Breast epithelium (tissue), 4 donors: ENCODE measurements around the gene PTPRG. TPM values are rescaled to one million over a fixed set of nuclear protein-coding genes. Genes with fewer than 3 reads are reported as not detected.

Source experiments
- DNase-seq, 2 donors: peaks; one replicate each; pipeline ENCODE4 v3.0.0-alpha.2; 2019; ENCODE audit warnings: low spot score in 2 of 2
- H3K27ac ChIP-seq, 2 donors: fragments of 200-600 bp; sonication (generic) in 1 of 2; one replicate each; pipeline ENCODE4 v1.5.1; 2016 to 2019; ENCODE audit warnings: mild to moderate bottlenecking in 1 of 2
- H3K27me3 ChIP-seq, 2 donors: fragments of 200-600 bp; sonication (generic) in 1 of 2; one replicate each; pipeline versions ENCODE4 v1.5.1 to v1.6.0; 2017 to 2019; ENCODE audit warnings: control low read depth in 1 of 2, mild to moderate bottlenecking in 1 of 2
- H3K36me3 ChIP-seq: fragments of 200-600 bp; one replicate; pipeline ENCODE4 v1.5.1; 2019
- H3K4me1 ChIP-seq, 2 donors: fragments of 200-600 bp; sonication (generic); one replicate each; pipeline ENCODE4 v1.5.1; 2016 to 2019; ENCODE audit warnings: control low read depth in 1 of 2
- H3K4me3 ChIP-seq, 3 donors: fragments of 200-600 bp; sonication (generic); 1 replicate in 2 of 3; 2 replicates in 1 of 3; pipeline ENCODE4 v1.5.1; 2016 to 2019; ENCODE audit warnings: mild to moderate bottlenecking in 3 of 3, moderate library complexity in 2 of 3
- H3K9me3 ChIP-seq, 2 donors: fragments of 200-600 bp; sonication (generic) in 1 of 2; one replicate each; pipeline ENCODE4 v1.5.1; 2016 to 2019; ENCODE audit warnings: control low read depth in 1 of 2
- CTCF ChIP-seq, 3 donors: fragments of 450-650 bp; IDR thresholded peaks; one replicate each; pipeline ENCODE4 v1.5.1; 2016 to 2017; ENCODE audit warnings: antibody characterized with exemption in 3 of 3, mild to moderate bottlenecking in 3 of 3, moderate library complexity in 3 of 3
- POLR2A ChIP-seq: fragments of 450-650 bp; IDR thresholded peaks from one replicate; pipeline ENCODE4 v1.6.1; 2016; ENCODE audit warnings: antibody characterized with exemption, mild to moderate bottlenecking, moderate library complexity
- POLR2AphosphoS5 ChIP-seq, 3 donors: sonication (generic); formaldehyde crosslinking; IDR thresholded peaks; one replicate each; pipeline ENCODE4 v1.6.1; 2017; ENCODE audit warnings: antibody characterized with exemption in 3 of 3
- intact Hi-C: fragments of 100-400 bp; cut with DNase I; formaldehyde crosslinking; loops from one replicate; pipeline ENCODE4 v1.15.1; 2023; ENCODE audit warnings: low total_unique reads
- total RNA-seq, 3 donors: library from RNA; depleted of rRNA; stranded (reverse); fragments of >200 nt; gene quantifications; one replicate each; pipeline ENCODE4 v1.1.0, GENCODE V29; 2016

Gene PTPRG
- total RNA-seq, 3 donors from 2014 or later: 42.3 to 179 (median 61.6) TPM

DNA sequence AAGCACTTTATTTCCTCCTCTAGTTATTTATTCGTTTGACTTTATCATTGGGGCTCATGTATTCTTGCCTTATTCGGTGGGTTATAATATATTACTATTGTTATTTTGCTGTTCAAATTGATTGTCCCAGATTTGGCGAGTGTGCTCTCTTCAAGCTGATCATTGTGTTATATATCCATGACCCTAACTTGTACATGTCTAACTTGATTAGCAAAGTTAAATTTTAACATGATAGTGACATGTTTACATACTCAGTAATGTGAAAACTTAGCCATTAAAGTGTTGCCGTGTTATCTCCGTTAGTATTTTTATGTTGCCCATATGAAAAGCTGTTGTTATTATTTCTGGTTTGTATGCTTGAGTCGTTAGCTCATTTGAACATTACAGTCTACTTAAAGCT, 327.9 kb downstream of the PTPRG start:
- TF ChIP-seq POLR2AphosphoS5 (IDR thresholded peaks at IDR 0.05) (no peak), CTCF (IDR thresholded peaks at IDR 0.05) (no peak), POLR2A (no peak)
- Histone ChIP-seq H3K4me3 (no peak overlapping the region), H3K9me3 (no peaks in the 10 kb centered on the region), H3K27me3 (no peaks in the 10 kb centered on the region), H3K27ac (no peak overlapping the region), H3K4me1 (no peaks in the 10 kb centered on the region), H3K36me3 (no peaks in the 10 kb centered on the region)
- DNase-seq: no peak
- intact Hi-C loops: no loop called here

GRCh38 chr3:61890167-61890566, 328.8 kb downstream of the PTPRG start:
- H3K9me3 ChIP-seq: no peaks in the 10 kb centered on the region
- H3K4me1 ChIP-seq: no peaks in the 10 kb centered on the region
- intact Hi-C loops: no loop called here
- no peak overlapping the region for H3K4me3 ChIP-seq
- H3K36me3 ChIP-seq: no peaks in the 10 kb centered on the region
- TF ChIP-seq POLR2A (no peak), POLR2AphosphoS5 (IDR thresholded peaks at IDR 0.05) (no peak), CTCF (IDR thresholded peaks at IDR 0.05) (no peak)
- DNase-seq: no peak
- H3K27ac ChIP-seq: no peak overlapping the region
- H3K27me3 ChIP-seq: no peaks in the 10 kb centered on the region

DNA sequence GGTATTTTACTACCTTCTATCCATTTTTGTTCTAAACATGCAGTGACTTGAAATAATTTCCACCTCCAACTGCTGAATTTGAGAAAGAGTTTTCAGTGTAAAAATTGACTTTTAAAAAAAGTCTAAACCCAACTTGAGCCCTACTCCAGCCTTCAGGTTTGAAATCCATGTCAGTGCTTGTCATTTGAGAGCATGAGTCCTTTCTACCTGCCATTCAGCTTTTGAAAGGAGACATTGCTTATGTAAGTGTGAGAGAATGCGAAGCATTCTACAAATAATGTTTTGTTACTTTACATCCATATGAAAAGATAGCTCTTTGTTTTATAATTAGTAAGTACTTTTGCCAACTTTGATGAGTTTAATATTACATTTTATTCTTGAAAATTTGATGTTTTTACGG, 329.2 kb downstream of the PTPRG start:
- Histone ChIP-seq H3K9me3 (no peaks in the 10 kb centered on the region), H3K4me1 (no peaks in the 10 kb centered on the region), H3K36me3 (no peaks in the 10 kb centered on the region), H3K27me3 (no peaks in the 10 kb centered on the region), H3K27ac (no peak overlapping the region), H3K4me3 (no peak overlapping the region)
- TF ChIP-seq POLR2A (no peak), POLR2AphosphoS5 (IDR thresholded peaks at IDR 0.05) (no peak), CTCF (IDR thresholded peaks at IDR 0.05) (no peak)
- no peak for DNase-seq
- intact Hi-C loops: no loop called here

DNA sequence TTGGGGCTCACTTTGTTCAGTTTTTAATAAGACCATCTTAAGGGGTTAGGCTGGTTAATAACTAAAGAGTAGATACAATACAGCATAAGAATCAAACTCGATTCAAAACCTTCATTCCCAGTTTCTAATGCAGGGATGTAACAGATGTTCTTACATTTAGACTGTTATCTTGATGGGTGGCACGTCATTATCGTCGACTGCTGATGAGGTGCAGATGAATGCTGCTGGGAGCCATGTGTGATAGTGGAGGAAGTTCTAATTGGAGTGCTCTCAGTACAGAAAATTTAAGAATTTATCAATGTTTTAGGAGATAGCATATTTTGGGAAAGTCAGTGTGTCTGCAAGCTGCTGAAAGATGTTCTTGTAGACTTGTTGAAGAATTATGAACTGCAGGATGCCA, 331.5 kb downstream of the PTPRG start:
- DNase-seq: no peak
- Histone ChIP-seq H3K4me1 (no peaks in the 10 kb centered on the region), H3K9me3 (no peaks in the 10 kb centered on the region), H3K27me3 (no peaks in the 10 kb centered on the region), H3K4me3 (no peak overlapping the region), H3K27ac (no peak overlapping the region), H3K36me3 (no peaks in the 10 kb centered on the region)
- TF ChIP-seq POLR2A: no peak
- no peak for TF ChIP-seq CTCF (IDR thresholded peaks at IDR 0.05)
- TF ChIP-seq POLR2AphosphoS5 (IDR thresholded peaks at IDR 0.05): no peak
- intact Hi-C loops: no loop called here

- TF ChIP-seq POLR2A: no peak
- no peak for TF ChIP-seq CTCF (IDR thresholded peaks at IDR 0.05)
- no peak for TF ChIP-seq POLR2AphosphoS5 (IDR thresholded peaks at IDR 0.05)
- H3K27ac ChIP-seq: no peak overlapping the region
Measured at GRCh38 chr3:61893840-61894566, 332.6 kb downstream of the PTPRG start.

More at GRCh38 chr3:61893840-61894566, 332.6 kb downstream of the PTPRG start:
- intact Hi-C loops: no loop called here
- H3K4me3 ChIP-seq: no peak overlapping the region
- no peaks in the 10 kb centered on the region for H3K27me3 ChIP-seq
- H3K36me3 ChIP-seq: no peaks in the 10 kb centered on the region
- H3K4me1 ChIP-seq: no peaks in the 10 kb centered on the region
- no peak for DNase-seq
- no peaks in the 10 kb centered on the region for H3K9me3 ChIP-seq
